AG04450 (cell line): ENCODE data around the gene ARF1. TPM values are rescaled to one million over a fixed set of nuclear protein-coding genes. Genes with fewer than 3 reads are reported as not detected.
A peak's percentile ranks its signal among the peaks of the same experiment; 100 is the strongest.

Source experiments
- CTCF ChIA-PET: fragments of 300-600, 350-600 bp; formaldehyde crosslinking; extraction: SDS; loops from one replicate; lab custom pipeline; 2022; ENCODE audit warnings: antibody characterized with exemption, inconsistent platforms; lab: Charles Lee
- POLR2A ChIA-PET: fragments of 350-600 bp; formaldehyde crosslinking; extraction: SDS; loops from one replicate; lab custom pipeline; 2021; ENCODE audit warnings: antibody characterized with exemption, inconsistent platforms; lab: Yijun Ruan, JAX
- DNase-seq: peaks from one replicate; pipeline ENCODE4 v3.0.0-alpha.2; 2011; ENCODE audit warnings: low read depth, low spot score
- H3K27ac ChIP-seq: one replicate; pipeline ENCODE4 v1.5.1; 2012; ENCODE audit warnings: low read depth, low read length, control low read depth
- H3K27me3 ChIP-seq: one replicate; pipeline ENCODE4 v1.6.0; 2012; ENCODE audit warnings: low read length; ENCODE audit not compliant: control insufficient read depth, insufficient read depth
- H3K4me3 ChIP-seq: 2 replicates; pipeline ENCODE4 v1.5.1; 2011; ENCODE audit warnings: mild to moderate bottlenecking, low read depth, low read length, control low read depth
- H3K9me3 ChIP-seq: 2 replicates; pipeline ENCODE4 v1.5.1; 2012; ENCODE audit warnings: low read length; ENCODE audit not compliant: control insufficient read depth, insufficient read depth
- polyA plus RNA-seq: library from polyadenylated mRNA; depleted of rRNA; stranded (reverse); fragments of >200 nt; gene quantifications from 2 replicates; pipeline ENCODE4 v1.2.3, GENCODE V29; 2011
- TF ChIP-seq, protein P1 (sequence below): IDR thresholded peaks from 2 replicates; pipeline ENCODE4 v1.5.1; 2011; ENCODE audit warnings: low read depth, low read length, control low read depth, inconsistent platforms

The ARF1 gene
- polyA plus RNA-seq, 1 experiment, result 445 TPM

DNA sequence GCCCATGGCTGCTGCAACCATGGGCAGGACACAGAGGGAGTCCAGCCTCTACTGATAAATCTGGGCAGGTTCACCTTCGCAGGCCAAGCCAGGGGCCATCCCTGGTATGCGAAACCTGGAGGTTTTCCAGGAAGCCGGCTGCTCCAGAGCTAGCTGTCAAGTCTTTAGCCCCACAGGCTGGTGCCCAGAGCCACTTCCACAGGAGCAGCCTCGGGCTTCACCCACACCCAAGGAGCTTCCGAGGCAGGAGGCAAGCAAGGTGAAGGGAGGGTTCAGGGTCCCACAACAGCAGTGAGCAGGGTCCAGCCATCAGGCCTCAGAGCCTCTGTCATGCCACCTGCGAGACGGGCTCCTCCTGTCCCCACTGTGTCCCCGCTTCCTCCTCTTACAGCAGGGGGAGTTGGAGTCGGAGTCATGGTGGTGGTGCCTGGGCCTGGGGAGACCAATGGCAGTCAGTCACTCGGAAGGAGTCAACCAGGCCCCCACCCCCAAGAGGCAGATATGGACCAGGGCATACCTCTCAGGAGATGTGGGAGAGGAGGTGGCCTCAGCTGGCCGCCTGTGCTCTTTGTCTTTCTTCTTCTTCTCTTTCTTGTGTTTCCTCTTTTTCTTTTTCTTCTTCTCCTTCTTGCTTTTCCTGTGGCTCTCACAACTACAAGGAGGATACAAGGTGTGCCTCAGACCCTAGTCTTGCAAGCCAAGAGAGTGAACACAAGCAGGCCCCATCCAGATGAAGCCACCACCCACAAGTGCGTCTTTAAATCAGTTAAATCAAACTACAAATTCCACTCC, 18.5 kb downstream of the ARF1 start:
- H3K27ac ChIP-seq, result peak overlapping the region; percentile 31
- ChIA-PET POLR2A (interaction anchor here (1.1 kb wide), 1 partner anchor 17 kb away, joined by 5 read pairs; no protein-coding TSS in a partner anchor), CTCF (no interaction called here)
- DNase-seq, result no peak
- TF ChIP-seq, protein P1, sequence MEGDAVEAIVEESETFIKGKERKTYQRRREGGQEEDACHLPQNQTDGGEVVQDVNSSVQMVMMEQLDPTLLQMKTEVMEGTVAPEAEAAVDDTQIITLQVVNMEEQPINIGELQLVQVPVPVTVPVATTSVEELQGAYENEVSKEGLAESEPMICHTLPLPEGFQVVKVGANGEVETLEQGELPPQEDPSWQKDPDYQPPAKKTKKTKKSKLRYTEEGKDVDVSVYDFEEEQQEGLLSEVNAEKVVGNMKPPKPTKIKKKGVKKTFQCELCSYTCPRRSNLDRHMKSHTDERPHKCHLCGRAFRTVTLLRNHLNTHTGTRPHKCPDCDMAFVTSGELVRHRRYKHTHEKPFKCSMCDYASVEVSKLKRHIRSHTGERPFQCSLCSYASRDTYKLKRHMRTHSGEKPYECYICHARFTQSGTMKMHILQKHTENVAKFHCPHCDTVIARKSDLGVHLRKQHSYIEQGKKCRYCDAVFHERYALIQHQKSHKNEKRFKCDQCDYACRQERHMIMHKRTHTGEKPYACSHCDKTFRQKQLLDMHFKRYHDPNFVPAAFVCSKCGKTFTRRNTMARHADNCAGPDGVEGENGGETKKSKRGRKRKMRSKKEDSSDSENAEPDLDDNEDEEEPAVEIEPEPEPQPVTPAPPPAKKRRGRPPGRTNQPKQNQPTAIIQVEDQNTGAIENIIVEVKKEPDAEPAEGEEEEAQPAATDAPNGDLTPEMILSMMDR, result no peak
- H3K27me3 ChIP-seq, result no peaks in the 10 kb centered on the region
- no peaks in the 10 kb centered on the region; the same call in 1 of the 2 replicates for H3K9me3 ChIP-seq
- no peak overlapping the region for H3K4me3 ChIP-seq

DNA sequence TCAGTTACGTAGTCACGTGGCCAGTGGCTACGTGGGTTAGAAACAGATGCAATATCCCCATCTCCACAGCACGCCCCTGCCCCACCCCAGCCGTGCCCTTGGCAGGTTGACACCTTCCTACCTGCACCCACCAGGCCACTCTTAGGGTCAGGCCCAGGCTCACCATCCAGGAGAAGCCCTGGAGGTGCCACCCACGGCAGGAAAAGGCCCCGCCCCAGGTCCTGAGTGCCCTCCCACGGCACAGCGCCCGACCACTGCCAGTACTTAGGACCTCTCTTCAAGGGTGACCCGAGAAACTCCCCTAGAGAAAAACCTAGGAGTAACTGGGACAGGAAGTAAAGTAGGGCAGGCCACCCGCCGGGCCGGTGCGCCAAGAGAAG, 19.1 kb downstream of the ARF1 start:
- no peaks in the 10 kb centered on the region for H3K27me3 ChIP-seq

DNA sequence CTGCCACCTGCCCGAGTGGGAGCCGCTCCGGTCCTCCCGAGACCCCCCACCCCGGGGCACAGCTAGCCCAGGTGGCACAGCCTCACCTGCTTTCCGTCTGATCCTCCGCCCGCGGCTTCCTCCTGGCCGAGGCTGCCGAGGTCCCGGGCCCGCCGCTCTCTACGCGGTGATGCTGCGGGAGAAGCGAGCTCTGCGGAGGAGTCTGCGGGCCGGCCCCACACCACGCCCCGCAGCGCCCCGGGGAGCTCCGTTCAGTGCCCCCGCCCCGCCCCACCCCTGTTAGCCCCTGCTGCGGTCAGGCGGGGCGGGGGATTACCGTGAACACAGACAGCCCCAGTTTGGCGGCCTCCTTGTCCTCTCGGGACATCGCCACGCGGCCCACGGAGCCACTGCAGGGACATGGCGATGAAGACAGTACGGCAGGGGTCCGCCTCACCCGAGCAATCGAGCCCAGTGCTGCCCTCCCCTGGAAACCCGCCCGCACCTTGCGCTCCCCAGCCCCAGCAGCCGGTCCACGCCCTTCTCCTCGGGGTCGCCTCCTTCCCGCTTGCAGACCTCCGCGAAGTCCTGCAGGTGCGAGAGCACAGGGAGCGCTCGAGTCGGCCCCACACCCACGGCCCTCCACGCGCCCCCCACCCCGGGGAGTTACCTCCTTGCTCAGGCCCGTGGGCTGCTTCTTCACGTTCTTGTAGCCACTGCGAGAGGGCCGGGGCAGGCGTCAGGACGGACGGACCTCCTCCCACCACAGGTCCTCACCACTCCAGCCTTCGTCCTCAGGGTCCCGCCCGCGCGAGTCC, 19.7 kb downstream of the ARF1 start:
- CTCF ChIA-PET, result no interaction called here
- POLR2A ChIA-PET, result interaction anchor here (0.5 kb wide), 1 partner anchor 368 kb away, joined by 15 read pairs; no protein-coding TSS in a partner anchor
- H3K9me3 ChIP-seq, result no peaks in the 10 kb centered on the region; the same call in 1 of the 2 replicates
- DNase-seq, result no peak
- TF ChIP-seq, protein P1, result peak; percentile 17
- no peak overlapping the region for H3K27ac ChIP-seq
- no peaks in the 10 kb centered on the region for H3K27me3 ChIP-seq
- peak overlapping the region; percentile 84 for H3K4me3 ChIP-seq

More for the DNA sequence above, 19.1 kb downstream of the ARF1 start:
- DNase-seq, result no peak
- peak overlapping the region; percentile 84 for H3K4me3 ChIP-seq
- ChIA-PET POLR2A (no interaction called here), CTCF (no interaction called here)
- no peaks in the 10 kb centered on the region; the same call in 1 of the 2 replicates for H3K9me3 ChIP-seq
- no peak overlapping the region for H3K27ac ChIP-seq
- TF ChIP-seq, protein P1, result no peak

DNA sequence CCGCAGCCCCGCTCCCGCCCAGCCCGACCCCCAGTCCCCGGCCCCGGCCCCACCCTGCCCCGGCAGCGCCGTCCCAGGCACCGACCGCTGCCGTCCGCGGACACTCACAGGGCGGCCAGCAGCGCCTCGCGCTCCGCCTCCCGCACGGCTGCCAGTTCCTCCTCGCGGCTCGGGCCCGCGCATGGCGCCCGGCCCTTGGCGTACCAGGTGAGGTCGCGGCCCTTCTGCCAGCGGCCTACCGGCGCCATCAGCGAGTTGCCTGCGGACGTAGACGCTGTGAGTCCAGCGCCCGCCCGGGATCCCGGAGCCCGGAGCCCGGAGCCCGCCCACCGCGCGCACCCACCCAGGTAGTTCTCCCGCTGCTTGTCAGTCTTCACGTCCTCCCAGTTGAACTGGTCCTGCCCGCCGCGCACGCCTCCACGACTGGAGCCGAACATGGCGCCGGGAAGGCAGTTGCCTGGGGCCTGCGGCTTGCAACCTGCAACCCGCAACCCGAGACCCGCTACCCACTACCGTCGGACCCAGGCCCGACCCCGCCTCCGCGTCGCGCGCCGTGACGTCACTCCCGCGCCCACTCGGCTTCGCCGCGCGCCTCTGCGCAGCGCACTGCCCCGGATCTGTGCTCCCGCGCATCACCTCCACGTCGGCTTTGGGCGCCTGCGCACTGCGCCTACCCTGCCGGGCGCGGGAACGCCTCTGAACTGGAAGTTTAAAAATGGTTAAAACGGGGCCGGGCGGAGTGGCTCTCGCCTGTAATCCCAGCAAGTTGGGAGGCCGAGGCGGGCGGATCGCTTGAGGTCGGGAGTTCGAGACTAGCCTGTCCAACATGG, 20.5 kb downstream of the ARF1 start, which contains the start of gene C1orf35:
Gene C1orf35, minus strand, starts transcription at position 535 of the 830 bp plus-strand sequence. Its CDS starts 98 bp downstream, at position 437.
- peak within 1 kb of the TSS; percentile 39 for H3K27ac ChIP-seq

More for the DNA sequence above, 20.5 kb downstream of the ARF1 start, which contains the start of gene C1orf35:
- peak; percentile 72 for DNase-seq
- Histone ChIP-seq H3K4me3 (peak within 1 kb of the TSS; percentile 84), H3K27me3 (no peaks in the 10 kb centered on the region), H3K9me3 (no peaks in the 10 kb centered on the region; the same call in 1 of the 2 replicates)
- TF ChIP-seq, protein P1, result no peak
- CTCF ChIA-PET, result no interaction called here
- POLR2A ChIA-PET, result no interaction called here
